HEK293T (cell line): ENCODE results near the gene ATP6V1E1.

Experiments
- CTCF ChIA-PET: fragments of 350-600 bp; formaldehyde crosslinking; extraction: SDS; loops from one replicate; lab custom pipeline; 2021; ENCODE audit warnings: antibody characterized with exemption, inconsistent platforms; lab: Yijun Ruan, JAX
- POLR2A ChIA-PET: fragments of 350-600 bp; formaldehyde crosslinking; extraction: SDS; loops from one replicate; lab custom pipeline; 2020; ENCODE audit warnings: antibody characterized with exemption, inconsistent platforms; lab: Yijun Ruan, JAX
- DNase-seq: peaks from one replicate; pipeline ENCODE4 v3.0.0; 2012; ENCODE audit warnings: mixed read lengths; ENCODE audit errors: extremely low spot score
- ARNT ChIP-seq: fragments of 450-650 bp; IDR thresholded peaks from 2 replicates; pipeline ENCODE4 v1.6.1; 2017; ENCODE audit warnings: mild to moderate bottlenecking
- BHLHE40 ChIP-seq: fragments of 450-650 bp; IDR thresholded peaks from 2 replicates; pipeline ENCODE4 v1.6.1; 2016; ENCODE audit warnings: mild to moderate bottlenecking, moderate library complexity, borderline replicate concordance
- CTBP1 ChIP-seq: fragments of 450-650 bp; IDR thresholded peaks from 2 replicates; pipeline ENCODE4 v1.6.1; 2016; ENCODE audit warnings: borderline replicate concordance
- ELF4 ChIP-seq: fragments of 450-650 bp; IDR thresholded peaks from 2 replicates; pipeline ENCODE4 v1.6.1; 2017; ENCODE audit warnings: antibody characterized with exemption
- FOXA1 ChIP-seq: fragments of 450-650 bp; IDR thresholded peaks from 2 replicates; pipeline ENCODE4 v1.6.1; 2016; ENCODE audit warnings: mild to moderate bottlenecking
- FOXK2 ChIP-seq: fragments of 450-650 bp; IDR thresholded peaks from 2 replicates; pipeline ENCODE4 v1.6.1; 2016; ENCODE audit warnings: mild to moderate bottlenecking
- FOXM1 ChIP-seq: fragments of 450-650 bp; IDR thresholded peaks from 2 replicates; pipeline ENCODE4 v1.6.1; 2017; ENCODE audit warnings: mild to moderate bottlenecking, borderline replicate concordance
- HDGF ChIP-seq: fragments of 450-650 bp; IDR thresholded peaks from 2 replicates; pipeline ENCODE4 v1.6.1; 2017; ENCODE audit warnings: antibody characterized with exemption, borderline replicate concordance
- L3MBTL2 ChIP-seq: fragments of 450-650 bp; conservative IDR thresholded peaks from 2 replicates; pipeline ENCODE4 v1.6.1; 2016; ENCODE audit warnings: mild to moderate bottlenecking
- LEF1 ChIP-seq: fragments of 450-650 bp; IDR thresholded peaks from 2 replicates; pipeline ENCODE4 v1.6.1; 2017; ENCODE audit warnings: mild to moderate bottlenecking, borderline replicate concordance
- NFRKB ChIP-seq: fragments of 450-650 bp; IDR thresholded peaks from 2 replicates; pipeline ENCODE4 v1.6.1; 2016; ENCODE audit warnings: mild to moderate bottlenecking, moderate library complexity
- PKNOX1 ChIP-seq: fragments of 450-650 bp; IDR thresholded peaks from 2 replicates; pipeline ENCODE4 v1.6.1; 2016
- SP1 ChIP-seq: fragments of 450-650 bp; IDR thresholded peaks from 2 replicates; pipeline ENCODE4 v1.6.1; 2017
- SUZ12 ChIP-seq: fragments of 450-650 bp; IDR thresholded peaks from 2 replicates; pipeline ENCODE4 v1.6.1; 2016; ENCODE audit warnings: mild to moderate bottlenecking
- TARDBP ChIP-seq: fragments of 450-650 bp; IDR thresholded peaks from 2 replicates; pipeline ENCODE4 v1.6.1; 2016

ATP6V1E1 gene

GRCh38 chr22:17542452-17542851 is 86.1 kb downstream of the ATP6V1E1 start:
- POLR2A ChIA-PET = no interaction called here
- CTCF ChIA-PET = no interaction called here

More at GRCh38 chr22:17542452-17542851, 86.1 kb downstream of the ATP6V1E1 start:
- TF ChIP-seq SUZ12 = no peak
- no peak for TF ChIP-seq LEF1
- TF ChIP-seq HDGF = no peak
- no peak for TF ChIP-seq NFRKB
- TF ChIP-seq PKNOX1 = no peak
- TF ChIP-seq L3MBTL2 = no peak
- TF ChIP-seq BHLHE40 = no peak
- TF ChIP-seq ELF4 = no peak
- no peak for TF ChIP-seq CTBP1
- TF ChIP-seq SP1 = no peak
- TF ChIP-seq ARNT = no peak
- TF ChIP-seq FOXK2 = no peak
- no peak for TF ChIP-seq FOXM1
- TF ChIP-seq FOXA1 = no peak
- TF ChIP-seq TARDBP = no peak
- no peak for DNase-seq
